ENCODE data around the gene MBD3L5.
A peak's percentile ranks its signal among the peaks of the same experiment; 100 is the strongest.
"Not testable (repeated sequence)": the region's sequence is repeated elsewhere in the genome, so short reads cannot be mapped to it uniquely, and the experiment has no call there.

Gene MBD3L5

GRCh38 chr19:7052896-7053295 lies 22.5 kb downstream of the MBD3L5 start:
- DNase-seq (ENCODE audit: low spot score) = not testable (repeated sequence)

GRCh38 chr19:7054635-7055368 lies 24.4 kb downstream of the MBD3L5 start:
- not testable (repeated sequence) for DNase-seq (ENCODE audit: low spot score)

GRCh38 chr19:7055679-7056078 lies 25.3 kb downstream of the MBD3L5 start:
- DNase-seq (ENCODE audit: low spot score) = not testable (repeated sequence)

GRCh38 chr19:7056371-7056770 lies 26.0 kb downstream of the MBD3L5 start:
- DNase-seq (ENCODE audit: low spot score) = not testable (repeated sequence)

- DNase-seq (ENCODE audit: low spot score) = not testable (repeated sequence)
Measured at GRCh38 chr19:7058576-7058975, 28.2 kb downstream of the MBD3L5 start, which contains the start of gene MBD3L3. Gene MBD3L3 (minus strand): TSS chr19:7058676. CDS start chr19:7058605, 71 bp downstream.

- DNase-seq (ENCODE audit: low spot score) = not testable (repeated sequence)
Measured at GRCh38 chr19:7059977-7060376, 29.6 kb downstream of the MBD3L5 start.

- DNase-seq (ENCODE audit: low spot score) = no peak
Measured at GRCh38 chr19:7063339-7063738, 33.0 kb downstream of the MBD3L5 start.

GRCh38 chr19:7063764-7064418 lies 33.5 kb downstream of the MBD3L5 start:
- no peak for DNase-seq (ENCODE audit: low spot score)

- not testable (repeated sequence) for DNase-seq (ENCODE audit: low spot score)
Measured at GRCh38 chr19:7067122-7067521, 36.7 kb downstream of the MBD3L5 start.

GRCh38 chr19:7067716-7068115 lies 37.3 kb downstream of the MBD3L5 start:
- DNase-seq (ENCODE audit: low spot score) = no peak

- no peak for DNase-seq (ENCODE audit: low spot score)
Measured at GRCh38 chr19:7068599-7068998, 38.2 kb downstream of the MBD3L5 start.

GRCh38 chr19:7069042-7069903 lies 38.9 kb downstream of the MBD3L5 start, which contains the start of gene ZNF557:
Gene ZNF557 (plus strand): TSS chr19:7069703. CDS start chr19:7075075, 5,372 bp downstream.
- peak; percentile 98 for DNase-seq (ENCODE audit: low spot score)

GRCh38 chr19:7069904-7070226 lies 39.5 kb downstream of the MBD3L5 start:
- no peak for DNase-seq (ENCODE audit: low spot score)

GRCh38 chr19:7072541-7072940 lies 42.2 kb downstream of the MBD3L5 start:
- no peak for DNase-seq (ENCODE audit: low spot score)

GRCh38 chr19:7074705-7075282 lies 44.4 kb downstream of the MBD3L5 start:
- no peak for DNase-seq (ENCODE audit: low spot score)

GRCh38 chr19:7076151-7076550 lies 45.8 kb downstream of the MBD3L5 start:
- no peak for DNase-seq (ENCODE audit: low spot score)

- no peak for DNase-seq (ENCODE audit: low spot score)
Measured at GRCh38 chr19:7078008-7078407, 47.6 kb downstream of the MBD3L5 start.

Data from globus pallidus (tissue), 1 donor.